HepG2 (cell line): ENCODE results near the gene CCDC154. TPM values are rescaled to one million over a fixed set of nuclear protein-coding genes. Genes with fewer than 3 reads are reported as not detected.

Experiments
- BHLHE40 ChIP-seq: IDR thresholded peaks from 2 replicates; pipeline ENCODE4 v1.6.1; 2011; ENCODE audit warnings: low read length, improper control_type of control experiment
- CHCHD3 ChIP-seq: sonication (generic); formaldehyde crosslinking; IDR thresholded peaks from 2 replicates; pipeline ENCODE4 v1.8.0; 2022; ENCODE audit warnings: mild to moderate bottlenecking, missing genetic modification reagents, moderate library complexity
- FOXC1 ChIP-seq: sonication (generic); formaldehyde crosslinking; IDR thresholded peaks from 2 replicates; pipeline ENCODE4 v1.8.0; 2022; ENCODE audit warnings: mild to moderate bottlenecking, missing genetic modification reagents, borderline replicate concordance
- HIC2 ChIP-seq: sonication (generic); formaldehyde crosslinking; IDR thresholded peaks from 2 replicates; pipeline ENCODE4 v1.9.0; 2022; ENCODE audit warnings: low read depth, missing genetic modification reagents
- HNF1B ChIP-seq: sonication (generic); formaldehyde crosslinking; IDR thresholded peaks from 2 replicates; pipeline ENCODE4 v1.5.1; 2020; ENCODE audit warnings: mild to moderate bottlenecking, moderate library complexity, missing genetic modification reagents
- MED8 ChIP-seq: sonication (generic); formaldehyde crosslinking; IDR thresholded peaks from 2 replicates; pipeline ENCODE4 v1.8.1; 2023; ENCODE audit warnings: mild to moderate bottlenecking, missing genetic modification reagents; ENCODE audit not compliant: insufficient replicate concordance
- NFE2L1 ChIP-seq: sonication (generic); formaldehyde crosslinking; IDR thresholded peaks from 2 replicates; pipeline ENCODE4 v1.4.0; 2020; ENCODE audit warnings: missing genetic modification reagents, mild to moderate bottlenecking, borderline replicate concordance
- ONECUT2 ChIP-seq: sonication (generic); formaldehyde crosslinking; IDR thresholded peaks from 2 replicates; pipeline ENCODE4 v1.4.0; 2020; ENCODE audit warnings: missing genetic modification reagents
- POGK ChIP-seq: sonication (generic); formaldehyde crosslinking; conservative IDR thresholded peaks from 2 replicates; pipeline ENCODE4 v1.8.0; 2022; ENCODE audit warnings: mild to moderate bottlenecking, moderate library complexity, missing genetic modification reagents
- PPARG ChIP-seq: conservative IDR thresholded peaks from 2 replicates; pipeline ENCODE4 v1.6.1; 2016; ENCODE audit warnings: missing biosample characterization, missing genetic modification reagents
- SAFB2 ChIP-seq: sonication (generic); formaldehyde crosslinking; IDR thresholded peaks from 2 replicates; pipeline ENCODE4 v1.5.1; 2020; ENCODE audit warnings: missing genetic modification reagents, low read depth, mild to moderate bottlenecking, borderline replicate concordance
- SMYD3 ChIP-seq: sonication (generic); formaldehyde crosslinking; IDR thresholded peaks from 2 replicates; pipeline ENCODE4 v1.8.1; 2023; ENCODE audit warnings: mild to moderate bottlenecking, missing genetic modification reagents
- SSRP1 ChIP-seq: IDR thresholded peaks from 2 replicates; pipeline ENCODE4 v1.6.1; 2016; ENCODE audit warnings: control low read depth
- TOE1 ChIP-seq: sonication (generic); formaldehyde crosslinking; IDR thresholded peaks from 2 replicates; pipeline ENCODE4 v1.4.0; 2020; ENCODE audit warnings: mild to moderate bottlenecking, missing genetic modification reagents
- ZBTB33 ChIP-seq: sonication (generic); formaldehyde crosslinking; IDR thresholded peaks from 2 replicates; pipeline ENCODE4 v1.4.0; 2020; ENCODE audit warnings: missing genetic modification reagents
- ZFP41 ChIP-seq: sonication (generic); formaldehyde crosslinking; IDR thresholded peaks from 2 replicates; pipeline ENCODE4 v1.4.0; 2020; ENCODE audit warnings: mild to moderate bottlenecking, missing genetic modification reagents, borderline replicate concordance
- ZKSCAN1 ChIP-seq: fragments of 150-350 bp; IDR thresholded peaks from 2 replicates; pipeline ENCODE4 v1.6.1; 2014; ENCODE audit warnings: low read length
- ZNF136 ChIP-seq: sonication (generic); formaldehyde crosslinking; IDR thresholded peaks from 2 replicates; pipeline ENCODE4 v1.8.1; 2022; ENCODE audit warnings: low read depth, mild to moderate bottlenecking, moderate library complexity, missing genetic modification reagents
- ZNF383 ChIP-seq: sonication (generic); formaldehyde crosslinking; IDR thresholded peaks from 2 replicates; pipeline ENCODE4 v1.4.0; 2020; ENCODE audit warnings: missing genetic modification reagents, mild to moderate bottlenecking, borderline replicate concordance
- ZNF432 ChIP-seq: sonication (generic); formaldehyde crosslinking; IDR thresholded peaks from 2 replicates; pipeline ENCODE4 v1.5.0; 2020; ENCODE audit warnings: missing genetic modification reagents, mild to moderate bottlenecking, borderline replicate concordance
- ZNF569 ChIP-seq: sonication (generic); formaldehyde crosslinking; IDR thresholded peaks from 2 replicates; pipeline ENCODE4 v1.5.0; 2020; ENCODE audit warnings: mild to moderate bottlenecking, missing genetic modification reagents, moderate library complexity, borderline replicate concordance
- ZNF816 ChIP-seq: sonication (generic); formaldehyde crosslinking; IDR thresholded peaks from 2 replicates; pipeline ENCODE4 v1.8.0; 2022; ENCODE audit warnings: missing genetic modification reagents, mild to moderate bottlenecking, borderline replicate concordance
- ZSCAN21 ChIP-seq: sonication (generic); formaldehyde crosslinking; IDR thresholded peaks from 2 replicates; pipeline ENCODE4 v1.8.0; 2022; ENCODE audit warnings: mild to moderate bottlenecking, missing genetic modification reagents, moderate library complexity, borderline replicate concordance
- polyA plus RNA-seq, 8 experiments: library from polyadenylated mRNA; depleted of rRNA in 3 of 8; stranded (reverse) in 7 of 8; unstranded in 1 of 8; fragments of >200 nt; fragmentation: Illumina TruSeq in 4 of 8; extraction: Trizol in 4 of 8; gene quantifications; 2 replicates each; pipeline versions ENCODE4 v1.2.1 to v1.2.3, GENCODE V29; 2011 to 2016; ENCODE audit warnings: low read depth in 4 of 8, missing spikeins in 1 of 8, mixed read lengths in 1 of 8; ENCODE audit not compliant: insufficient read depth in 1 of 8
- total RNA-seq, 5 experiments: library from RNA; depleted of rRNA; stranded (reverse); fragments of >200 nt; fragmentation: Illumina TruSeq; extraction: Trizol; gene quantifications; 2 replicates each; pipeline ENCODE4 v1.2.3, GENCODE V29; 2016; ENCODE audit warnings: low read depth in 1 of 5

Gene CCDC154
- total and polyA plus RNA-seq, 2 of the 13 experiments (the other 11 are each of a cell fraction or from before 2014, with no cell fraction given): 0.92 to 1.5 TPM

- peak; percentile 48 for TF ChIP-seq HIC2 (CRISPR knock-in tag)
- TF ChIP-seq ZKSCAN1: no peak
- no peak for TF ChIP-seq SMYD3
- TF ChIP-seq ZBTB33 (CRISPR knock-in tag): peak; percentile 70
- TF ChIP-seq POGK (CRISPR knock-in tag): no peak
- TF ChIP-seq CHCHD3: no peak
- no peak for TF ChIP-seq MED8 (CRISPR knock-in tag)
- no peak for TF ChIP-seq ZNF383
- TF ChIP-seq HNF1B (CRISPR knock-in tag): peak; percentile 69
- no peak for TF ChIP-seq ZNF432 (CRISPR knock-in tag)
- peak; percentile 75; the same call in 1 of the 2 replicates for TF ChIP-seq ZNF136 (CRISPR knock-in tag)
- TF ChIP-seq BHLHE40: no peak; the same call in 1 of the 2 replicates
- 0 out of 2 replicates have a peak, but pooled peaks have one; percentile 29 for TF ChIP-seq ZSCAN21 (CRISPR knock-in tag)
- no peak for TF ChIP-seq ZNF816
- no peak for TF ChIP-seq NFE2L1 (CRISPR knock-in tag)
- TF ChIP-seq PPARG (CRISPR knock-in tag): peak; percentile 63; the same call in 1 of the 2 replicates
- TF ChIP-seq SAFB2 (CRISPR knock-in tag): no peak
- no peak for TF ChIP-seq ZFP41 (CRISPR knock-in tag)
- TF ChIP-seq ZNF569 (CRISPR knock-in tag): no peak
- TF ChIP-seq ONECUT2 (CRISPR knock-in tag): no peak
- TF ChIP-seq FOXC1 (CRISPR knock-in tag): no peak
- TF ChIP-seq TOE1: no peak
- no peak for TF ChIP-seq SSRP1 (CRISPR knock-in tag)
Measured at GRCh38 chr16:1430759-1431496, 13.4 kb downstream of the CCDC154 start, which contains the start of gene PERCC1 (continued).
